Mammary epithelial cell (primary cell): ENCODE measurements around the gene TMEM175.

Source experiments
- EZH2 ChIP-seq: IDR thresholded peaks from 2 replicates; pipeline ENCODE4 v1.6.1; 2012; ENCODE audit warnings: low read length, inconsistent platforms, borderline replicate concordance
- TF ChIP-seq, protein P1 (sequence below), 2 donors: IDR thresholded peaks in 1 of 2; conservative IDR thresholded peaks in 1 of 2; 2 replicates each; pipeline ENCODE4 v1.5.1; 2011 to 2012; ENCODE audit warnings: inconsistent platforms in 2 of 2, low read length in 2 of 2, mild to moderate bottlenecking in 2 of 2, control low read depth in 1 of 2, low read depth in 1 of 2; ENCODE audit not compliant: insufficient read depth in 1 of 2; ENCODE audit errors: extremely low read depth in 1 of 2

GRCh38 chr4:900073-900472, 32.2 kb upstream of the TMEM175 start:
- no peak for TF ChIP-seq EZH2
- TF ChIP-seq, protein P1, sequence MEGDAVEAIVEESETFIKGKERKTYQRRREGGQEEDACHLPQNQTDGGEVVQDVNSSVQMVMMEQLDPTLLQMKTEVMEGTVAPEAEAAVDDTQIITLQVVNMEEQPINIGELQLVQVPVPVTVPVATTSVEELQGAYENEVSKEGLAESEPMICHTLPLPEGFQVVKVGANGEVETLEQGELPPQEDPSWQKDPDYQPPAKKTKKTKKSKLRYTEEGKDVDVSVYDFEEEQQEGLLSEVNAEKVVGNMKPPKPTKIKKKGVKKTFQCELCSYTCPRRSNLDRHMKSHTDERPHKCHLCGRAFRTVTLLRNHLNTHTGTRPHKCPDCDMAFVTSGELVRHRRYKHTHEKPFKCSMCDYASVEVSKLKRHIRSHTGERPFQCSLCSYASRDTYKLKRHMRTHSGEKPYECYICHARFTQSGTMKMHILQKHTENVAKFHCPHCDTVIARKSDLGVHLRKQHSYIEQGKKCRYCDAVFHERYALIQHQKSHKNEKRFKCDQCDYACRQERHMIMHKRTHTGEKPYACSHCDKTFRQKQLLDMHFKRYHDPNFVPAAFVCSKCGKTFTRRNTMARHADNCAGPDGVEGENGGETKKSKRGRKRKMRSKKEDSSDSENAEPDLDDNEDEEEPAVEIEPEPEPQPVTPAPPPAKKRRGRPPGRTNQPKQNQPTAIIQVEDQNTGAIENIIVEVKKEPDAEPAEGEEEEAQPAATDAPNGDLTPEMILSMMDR (conservative IDR thresholded peaks at IDR 0.05 in 1 of 2, IDR thresholded peaks at IDR 0.05 in 1 of 2; ENCODE audit: extremely low read depth in 1 of 2, insufficient read depth in 1 of 2, low read depth in 1 of 2, low read length in 2 of 2) = no peak
